GM18951 (cell line): ENCODE data around the gene ACSL3.

Source experiments
- POLR2A ChIP-seq: IDR thresholded peaks from 4 replicates; pipeline ENCODE4 v1.6.1; 2011; ENCODE audit warnings: mild to moderate bottlenecking; ENCODE audit not compliant: insufficient read length, insufficient read depth; ENCODE audit errors: extremely low read depth
- in situ Hi-C: fragments of 300-500 bp; cut with MboI; formaldehyde crosslinking; loops from one replicate; pipeline ENCODE4 v1.12.0; 2022; ENCODE audit warnings: low sequenced_read_pairs, mixed read lengths, inconsistent platforms; ENCODE audit not compliant: unreplicated experiment

Gene ACSL3

DNA sequence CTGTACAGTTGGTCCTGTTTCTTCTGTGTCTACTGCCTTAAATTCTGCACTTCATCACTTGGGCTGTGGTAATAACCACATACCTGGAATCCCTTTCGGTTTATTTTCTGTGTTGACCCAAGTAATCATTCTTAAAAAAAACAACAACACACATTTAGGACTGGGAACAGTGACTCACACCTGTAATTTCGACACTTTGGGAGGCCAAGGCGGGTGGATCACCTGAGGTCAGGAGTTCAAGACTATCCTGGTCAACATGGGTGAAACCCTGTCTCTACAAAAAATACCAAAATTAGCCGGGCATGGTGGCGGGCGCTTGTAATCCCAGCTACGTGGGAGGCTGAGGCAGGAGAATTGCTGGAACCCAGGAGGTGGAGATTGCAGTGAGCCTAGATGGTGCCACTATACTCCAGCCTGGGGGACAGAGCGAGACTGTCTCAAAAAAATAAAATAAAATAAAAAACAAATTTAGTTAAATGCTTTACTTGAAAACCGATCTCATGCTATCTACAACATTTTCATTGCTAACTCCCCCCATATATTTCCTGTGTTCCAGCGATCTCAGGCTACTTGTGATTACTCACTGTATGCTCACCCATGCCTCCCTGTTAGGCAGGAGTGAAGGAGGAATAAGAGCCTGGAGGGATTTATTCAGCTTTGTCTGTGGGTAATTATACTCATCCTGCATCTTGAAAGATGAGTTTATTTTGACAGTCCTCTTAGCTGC lies 18.2 kb downstream of the ACSL3 start:
- TF ChIP-seq POLR2A = no peak
- in situ Hi-C loops = no loop called here

DNA sequence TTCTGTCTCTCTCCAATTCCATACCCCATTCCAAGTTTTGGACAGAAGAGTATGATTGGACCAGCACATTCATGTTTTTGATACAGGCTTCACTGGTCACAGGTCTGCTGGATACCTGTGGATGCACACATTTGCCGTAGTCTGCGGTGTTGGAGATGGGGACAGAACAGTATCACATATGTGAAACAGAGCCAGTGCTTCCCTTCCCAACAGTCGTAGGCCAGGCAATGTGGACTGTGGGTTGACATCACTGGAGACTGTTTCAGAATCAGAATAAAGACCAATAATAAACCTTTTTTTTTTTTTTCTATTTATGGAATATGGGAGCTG lies 18.7 kb downstream of the ACSL3 start:
- TF ChIP-seq POLR2A = no peak
- in situ Hi-C loops = no loop called here

DNA sequence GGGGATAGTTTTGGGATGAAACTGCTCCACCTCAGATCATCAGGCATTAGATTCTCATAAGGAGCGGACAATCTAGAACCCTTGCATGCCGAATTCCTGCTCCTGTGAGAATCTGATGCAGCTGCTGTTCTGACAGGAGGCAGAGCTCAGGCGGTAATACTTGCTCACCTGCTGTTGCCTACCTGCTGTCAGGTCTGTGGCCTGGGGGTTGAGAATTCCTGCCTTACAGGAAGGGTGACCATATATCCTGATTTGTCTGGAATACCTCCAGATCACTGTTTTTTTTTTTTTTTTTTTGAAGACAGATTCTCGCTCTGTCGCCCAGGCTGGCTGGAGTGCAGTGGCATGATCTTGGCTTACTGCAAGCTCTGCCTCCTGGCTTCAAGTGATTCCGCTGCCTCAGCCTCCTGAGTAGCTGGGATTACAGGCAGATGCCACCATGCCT lies 21.7 kb downstream of the ACSL3 start:
- TF ChIP-seq POLR2A = no peak
- in situ Hi-C loops = no loop called here

DNA sequence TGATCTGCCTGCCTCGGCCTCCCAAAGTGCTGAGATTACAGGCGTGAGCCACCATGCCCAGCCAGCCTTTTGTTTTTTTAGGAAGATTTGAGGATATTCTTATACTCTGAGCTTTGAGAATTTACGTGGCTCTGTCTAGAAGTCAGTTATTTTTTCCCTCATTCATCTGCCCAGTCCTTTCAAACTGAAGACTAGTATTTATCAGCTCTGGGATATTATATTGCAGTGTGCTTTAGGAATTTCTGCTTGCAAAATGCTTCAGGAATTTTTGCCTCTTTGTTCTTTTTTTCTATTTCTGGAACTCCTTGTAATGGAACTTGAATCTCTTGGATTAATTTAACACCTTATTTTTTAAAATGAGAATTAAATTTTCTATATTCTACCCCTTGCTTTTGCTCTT lies 22.6 kb downstream of the ACSL3 start:
- in situ Hi-C loops = no loop called here
- no peak for TF ChIP-seq POLR2A

DNA sequence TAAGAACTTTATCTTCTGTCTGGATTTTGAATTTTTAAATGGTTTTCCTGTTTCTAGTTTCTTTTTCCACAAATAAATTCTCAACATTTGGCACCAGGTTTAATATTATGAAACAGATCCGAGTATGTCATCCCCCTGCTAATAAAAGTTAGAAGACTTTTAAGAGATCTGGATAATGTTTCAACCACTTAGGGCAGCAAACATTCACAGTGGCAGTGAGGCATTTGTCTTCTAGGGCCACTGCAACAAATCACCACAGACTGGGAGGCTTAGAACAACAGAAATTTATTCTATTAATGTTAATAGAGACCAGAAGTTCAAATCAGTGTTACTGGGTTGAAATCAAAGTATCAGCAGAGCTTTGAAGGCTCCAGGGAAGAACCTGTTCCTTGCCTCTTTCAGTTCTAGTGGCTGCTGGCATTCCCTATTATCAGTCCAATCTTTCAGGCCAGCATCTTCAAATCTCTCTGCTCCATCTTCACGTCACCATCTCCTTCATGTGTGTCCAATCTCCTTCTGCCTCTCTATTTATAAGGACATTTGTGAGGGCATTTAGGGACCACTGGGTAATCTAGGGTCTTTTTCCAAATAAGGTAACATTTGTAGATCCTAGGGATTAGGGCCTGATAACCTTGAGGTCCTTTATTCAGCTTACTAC lies 23.4 kb downstream of the ACSL3 start:
- in situ Hi-C loops = no loop called here
- no peak for TF ChIP-seq POLR2A

DNA sequence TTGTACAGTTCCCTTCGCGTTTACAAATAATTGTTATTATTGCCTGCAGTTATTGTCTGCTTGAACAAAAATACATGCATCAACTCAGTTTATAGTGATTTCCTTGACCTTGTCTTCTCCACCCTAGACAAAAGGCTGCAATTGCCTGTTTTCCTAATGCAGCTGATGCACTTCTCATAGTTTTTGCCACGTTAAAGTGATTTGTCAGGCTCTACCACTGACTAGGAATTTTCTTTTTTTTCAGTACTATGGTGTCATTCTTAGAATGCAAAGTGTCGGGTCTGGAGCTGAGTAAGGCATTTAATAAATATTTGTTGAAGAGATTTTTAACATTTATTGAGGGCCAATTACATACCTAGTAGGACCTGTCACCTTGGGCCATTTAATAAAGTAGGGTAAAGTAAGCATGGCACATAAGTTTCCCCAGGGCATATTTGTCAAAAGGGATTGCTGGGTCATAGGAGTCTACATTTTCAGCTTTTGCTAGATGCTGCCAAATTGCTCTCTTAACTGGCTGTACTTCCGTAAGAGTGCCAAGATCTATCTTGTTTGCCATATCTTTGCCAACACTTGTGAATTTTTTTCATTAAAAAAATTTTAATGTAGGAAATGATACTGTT lies 24.1 kb downstream of the ACSL3 start:
- no peak for TF ChIP-seq POLR2A

DNA sequence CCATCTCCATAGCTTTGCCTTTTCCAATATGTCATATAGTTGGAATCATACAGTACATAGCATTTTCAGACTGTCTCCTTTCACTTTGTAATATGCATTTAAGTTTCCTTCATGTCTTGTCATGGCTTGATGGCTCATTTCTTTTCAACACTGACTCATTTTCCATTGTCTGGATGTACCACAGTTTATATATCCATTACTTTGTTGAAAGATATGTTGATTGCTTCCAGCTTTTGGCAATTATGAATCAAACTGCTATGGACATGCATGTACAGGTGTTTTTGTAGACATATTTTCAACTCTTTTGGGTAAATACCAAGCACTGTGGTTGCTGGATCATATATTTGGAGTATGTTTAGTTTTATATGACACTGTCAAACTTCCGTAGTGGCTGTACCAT lies 26.3 kb downstream of the ACSL3 start:
- no peak for TF ChIP-seq POLR2A
- in situ Hi-C loops = no loop called here

More for the DNA sequence above, 24.1 kb downstream of the ACSL3 start:
- in situ Hi-C loops = no loop called here

DNA sequence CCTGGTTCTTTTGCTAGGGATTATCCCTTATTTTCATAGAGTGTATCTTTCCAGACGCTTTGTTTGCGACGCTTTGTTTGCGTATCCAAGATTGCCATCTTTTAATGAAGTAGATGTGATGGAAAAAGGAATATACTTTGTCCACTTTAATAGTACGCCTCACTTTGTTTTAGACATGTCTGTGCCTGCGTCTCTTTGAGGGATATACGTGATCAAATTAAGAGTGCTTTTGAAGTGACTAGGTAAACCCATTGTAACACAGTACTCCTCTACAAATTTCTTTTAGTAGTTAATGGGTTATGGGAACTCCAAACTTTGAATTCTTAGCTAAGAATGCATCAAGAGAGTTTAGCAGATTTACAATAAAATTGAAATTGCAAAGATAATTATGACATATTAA lies 27.9 kb downstream of the ACSL3 start:
- no peak for TF ChIP-seq POLR2A
- in situ Hi-C loops = no loop called here

DNA sequence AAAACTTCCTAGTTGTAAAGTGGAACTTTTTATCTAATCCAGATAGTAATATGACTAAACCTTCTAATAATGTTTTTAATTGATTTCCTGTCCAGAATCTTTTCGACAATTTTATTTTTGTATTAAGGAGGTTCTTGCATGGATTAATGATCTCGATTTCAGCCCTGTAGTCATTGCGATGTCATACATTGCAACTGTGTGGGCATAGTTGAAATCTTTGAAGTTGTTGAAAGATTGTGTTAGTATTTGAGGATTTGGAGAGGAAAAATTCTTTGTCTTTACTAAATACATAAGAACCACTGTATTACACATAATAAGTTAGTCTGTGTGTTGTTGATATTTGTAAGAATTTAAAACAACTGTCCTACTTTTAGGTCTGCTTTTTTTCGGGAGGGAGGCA lies 31.1 kb downstream of the ACSL3 start:
- no peak for TF ChIP-seq POLR2A
- in situ Hi-C loops = no loop called here

DNA sequence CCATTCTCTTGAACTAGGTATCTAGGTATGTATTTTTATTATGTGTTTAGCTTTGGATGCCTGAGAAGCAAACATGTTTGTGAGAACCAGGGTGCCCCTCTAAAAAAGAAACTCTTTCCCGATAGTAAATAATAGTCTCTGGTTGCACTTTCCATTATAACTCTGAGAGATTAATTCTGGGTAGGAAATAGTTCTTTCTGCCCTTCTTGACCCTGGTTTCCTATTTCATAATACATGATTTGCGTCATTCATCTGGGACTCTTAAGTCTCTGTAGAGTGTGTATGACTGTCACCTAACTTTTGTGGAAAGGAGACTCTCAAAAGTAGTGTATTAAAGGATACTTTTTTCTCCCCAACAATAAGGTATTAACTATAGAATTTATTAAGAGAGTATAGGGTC lies 31.5 kb downstream of the ACSL3 start:
- no peak for TF ChIP-seq POLR2A
- in situ Hi-C loops = no loop called here

DNA sequence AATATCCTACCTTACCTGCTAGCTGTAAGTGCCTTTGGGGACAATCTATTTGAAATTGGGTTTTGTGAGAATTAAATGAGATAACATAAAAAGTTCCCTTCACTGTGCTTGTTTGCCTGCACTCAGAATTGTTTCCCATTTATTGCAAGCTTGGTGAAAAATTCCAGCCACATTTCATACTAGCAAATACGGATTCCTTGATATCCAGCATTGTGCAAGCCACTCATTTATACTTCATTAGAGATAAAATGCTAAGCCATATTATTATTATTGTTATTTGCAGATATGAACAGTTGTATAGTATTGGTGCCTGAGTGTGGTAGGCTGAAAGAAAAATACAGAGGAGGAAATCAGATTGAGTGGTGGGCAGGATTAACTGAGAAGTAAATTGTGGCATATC lies 31.9 kb downstream of the ACSL3 start:
- TF ChIP-seq POLR2A = no peak
- in situ Hi-C loops = no loop called here

DNA sequence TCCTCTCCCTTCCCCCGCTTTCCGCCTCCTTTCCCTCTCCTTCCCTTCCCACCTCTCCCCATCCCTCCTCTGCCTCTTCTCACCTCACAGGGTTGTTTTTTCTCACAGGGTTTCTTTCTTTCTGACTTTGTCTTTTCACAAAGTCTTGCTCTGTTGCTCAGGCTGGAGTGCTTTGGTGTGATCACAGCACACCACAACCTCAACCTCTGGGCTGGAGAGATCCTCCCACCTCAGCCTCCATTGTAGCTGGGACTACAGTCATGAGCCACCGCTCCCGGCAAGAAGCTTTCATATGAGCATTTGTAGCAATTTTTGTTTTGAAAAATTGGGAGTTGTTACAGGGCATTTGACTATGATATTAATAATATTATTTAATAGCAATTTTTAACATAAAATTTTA lies 32.9 kb downstream of the ACSL3 start:
- TF ChIP-seq POLR2A = no peak
- in situ Hi-C loops = no loop called here

DNA sequence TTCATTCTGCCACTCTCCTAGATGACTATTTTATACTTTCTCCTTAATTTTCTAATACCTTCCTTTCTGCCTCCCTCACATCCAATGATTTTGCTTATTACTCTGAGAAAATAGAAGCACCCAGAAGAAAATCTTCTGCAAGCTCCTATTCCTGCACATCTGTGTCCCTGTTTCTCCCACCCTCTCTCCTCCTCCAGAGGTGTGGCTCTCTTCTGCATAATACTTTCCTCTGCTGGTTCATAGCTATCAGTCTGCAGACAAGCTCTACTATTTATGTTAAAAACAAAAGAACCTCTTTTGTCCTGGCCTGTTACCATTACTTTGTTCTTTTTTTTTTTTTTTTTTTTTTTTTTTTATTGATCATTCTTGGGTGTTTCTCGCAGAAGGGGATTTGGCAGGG lies 34.3 kb downstream of the ACSL3 start:
- in situ Hi-C loops = no loop called here

DNA sequence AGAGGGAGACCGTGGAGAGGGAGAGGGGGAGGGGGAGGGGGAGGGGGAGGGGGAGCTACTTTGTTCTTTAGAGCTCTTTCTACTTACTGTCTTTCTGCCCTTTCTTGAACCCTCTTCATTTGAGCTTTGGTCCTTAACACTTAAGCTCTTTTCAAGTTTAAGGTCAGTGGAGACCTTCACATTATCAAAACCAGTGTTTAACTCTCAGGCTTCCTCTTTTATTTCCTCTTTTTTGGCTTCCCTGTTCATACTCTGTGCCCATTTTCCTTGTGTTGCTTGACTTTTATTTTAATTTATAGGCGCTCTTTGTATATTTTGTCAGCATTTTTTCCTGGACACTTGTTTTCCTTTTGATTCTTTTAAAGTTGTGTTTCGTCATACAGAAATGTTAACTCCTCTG lies 37.1 kb downstream of the ACSL3 start:
- no peak for TF ChIP-seq POLR2A
- in situ Hi-C loops = no loop called here

More for the DNA sequence above, 34.3 kb downstream of the ACSL3 start:
- TF ChIP-seq POLR2A = no peak
